GM19328 (cell line): ENCODE data around the gene ORC3.
"Not testable (repeated sequence)": the region's sequence is repeated elsewhere in the genome, so short reads cannot be mapped to it uniquely, and the experiment has no call there.

Source experiments
- ATAC-seq: cut with Tn5 transposase; IDR thresholded peaks from one replicate; pipeline ENCODE4 v1.9.1; 2021; ENCODE audit warnings: mild to moderate bottlenecking, moderate library complexity; ENCODE audit not compliant: unreplicated experiment

ORC3 gene

GRCh38 chr6:87658516-87658915, 68.6 kb downstream of the ORC3 start:
- no peak for ATAC-seq

- ATAC-seq: no peak
These were observed 70.4 kb downstream of the ORC3 start for GRCh38 chr6:87660226-87660911.

GRCh38 chr6:87661016-87661415, 71.1 kb downstream of the ORC3 start:
- no peak for ATAC-seq

- no peak for ATAC-seq
These were observed 71.6 kb downstream of the ORC3 start for GRCh38 chr6:87661503-87661902.

GRCh38 chr6:87663434-87663833, 73.5 kb downstream of the ORC3 start:
- ATAC-seq: no peak

- no peak for ATAC-seq
These were observed 75.1 kb downstream of the ORC3 start for GRCh38 chr6:87664921-87665485.

GRCh38 chr6:87667032-87667431, 77.1 kb downstream of the ORC3 start:
- ATAC-seq: no peak

- ATAC-seq: no peak
These were observed 78.1 kb downstream of the ORC3 start for GRCh38 chr6:87668013-87668412.

GRCh38 chr6:87669051-87669450, 79.1 kb downstream of the ORC3 start:
- ATAC-seq: no peak

GRCh38 chr6:87670707-87671106, 80.8 kb downstream of the ORC3 start:
- ATAC-seq: no peak

- ATAC-seq: no peak
These were observed 81.7 kb downstream of the ORC3 start for GRCh38 chr6:87671555-87672029.

- no peak for ATAC-seq
These were observed 82.7 kb downstream of the ORC3 start for GRCh38 chr6:87672641-87673040.

- no peak for ATAC-seq
These were observed 83.3 kb downstream of the ORC3 start for GRCh38 chr6:87673237-87673636.

GRCh38 chr6:87674290-87674689, 84.4 kb downstream of the ORC3 start:
- ATAC-seq: no peak

GRCh38 chr6:87675004-87675681, 85.2 kb downstream of the ORC3 start:
- ATAC-seq: no peak

- no peak for ATAC-seq
These were observed 92.4 kb downstream of the ORC3 start for GRCh38 chr6:87682310-87682709.

GRCh38 chr6:87683890-87684289, 94.0 kb downstream of the ORC3 start:
- no peak for ATAC-seq

GRCh38 chr6:87684895-87685654, 95.1 kb downstream of the ORC3 start:
- no peak for ATAC-seq

GRCh38 chr6:87686636-87687205, 96.8 kb downstream of the ORC3 start:
- not testable (repeated sequence) for ATAC-seq

- ATAC-seq: no peak
These were observed 97.4 kb downstream of the ORC3 start for GRCh38 chr6:87687296-87687695.

GRCh38 chr6:87687893-87688292, 98.0 kb downstream of the ORC3 start:
- ATAC-seq: not testable (repeated sequence)
